ENCODE measurements around the gene LBR.

DNA sequence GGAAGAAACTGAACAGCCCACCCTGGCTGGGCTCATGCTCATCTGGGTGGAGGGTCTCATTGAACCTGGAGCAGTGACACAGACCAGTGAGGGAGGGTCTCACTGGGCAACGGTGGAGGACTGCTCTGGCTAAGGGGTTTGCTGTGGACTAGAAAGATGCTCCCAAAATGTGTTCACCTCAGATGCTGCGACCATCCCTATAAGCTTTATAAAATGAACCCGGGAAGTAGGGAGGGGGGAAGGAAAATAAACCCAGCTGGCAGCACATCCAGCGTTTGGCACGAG, 34.5 kb upstream of the LBR start:
- TF ChIP-seq, protein P1, sequence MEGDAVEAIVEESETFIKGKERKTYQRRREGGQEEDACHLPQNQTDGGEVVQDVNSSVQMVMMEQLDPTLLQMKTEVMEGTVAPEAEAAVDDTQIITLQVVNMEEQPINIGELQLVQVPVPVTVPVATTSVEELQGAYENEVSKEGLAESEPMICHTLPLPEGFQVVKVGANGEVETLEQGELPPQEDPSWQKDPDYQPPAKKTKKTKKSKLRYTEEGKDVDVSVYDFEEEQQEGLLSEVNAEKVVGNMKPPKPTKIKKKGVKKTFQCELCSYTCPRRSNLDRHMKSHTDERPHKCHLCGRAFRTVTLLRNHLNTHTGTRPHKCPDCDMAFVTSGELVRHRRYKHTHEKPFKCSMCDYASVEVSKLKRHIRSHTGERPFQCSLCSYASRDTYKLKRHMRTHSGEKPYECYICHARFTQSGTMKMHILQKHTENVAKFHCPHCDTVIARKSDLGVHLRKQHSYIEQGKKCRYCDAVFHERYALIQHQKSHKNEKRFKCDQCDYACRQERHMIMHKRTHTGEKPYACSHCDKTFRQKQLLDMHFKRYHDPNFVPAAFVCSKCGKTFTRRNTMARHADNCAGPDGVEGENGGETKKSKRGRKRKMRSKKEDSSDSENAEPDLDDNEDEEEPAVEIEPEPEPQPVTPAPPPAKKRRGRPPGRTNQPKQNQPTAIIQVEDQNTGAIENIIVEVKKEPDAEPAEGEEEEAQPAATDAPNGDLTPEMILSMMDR (IDR thresholded peaks at IDR 0.05) = no peak
- TF ChIP-seq POLR2A (IDR thresholded peaks at IDR 0.05) = no peak

All from adrenal gland (tissue), 5 donors.